Stimulated activated effector memory CD8-positive, alpha-beta T cell treated with anti-CD3 and anti-CD28 coated beads, Interleukin-12 subunit alpha, Interleukin-12 subunit beta, amount 100 ng/mL, for 72 hours (primary cell): ENCODE measurements around the gene FBXL13.
"Not testable (repeated sequence)": the region's sequence is repeated elsewhere in the genome, so short reads cannot be mapped to it uniquely, and the experiment has no call there.

ENCODE experiments used
- ATAC-seq: fragments of 150-1000 bp; cut with Tn5 transposase; 2 replicates; pipeline ENCODE4 v1.10.0; 2021
- DNase-seq, 2 donors: peaks; one replicate each; pipeline ENCODE4 v3.0.0; 2021 to 2022; ENCODE audit warnings: low spot score in 2 of 2
- H3K27ac Mint-ChIP-seq: one replicate; pipeline ENCODE4 v1.8.0; 2022; ENCODE audit warnings: mild to moderate bottlenecking, mixed read lengths
- H3K36me3 Mint-ChIP-seq: one replicate; pipeline ENCODE4 v1.8.0; 2022; ENCODE audit warnings: mild to moderate bottlenecking, mixed read lengths
- H3K4me1 Mint-ChIP-seq: one replicate; pipeline ENCODE4 v1.8.0; 2022; ENCODE audit warnings: mixed read lengths
- H3K4me3 Mint-ChIP-seq: one replicate; pipeline ENCODE4 v1.8.0; 2022; ENCODE audit warnings: mild to moderate bottlenecking, mixed read lengths
- H3K9me3 Mint-ChIP-seq: one replicate; pipeline ENCODE4 v1.8.0; 2022; ENCODE audit warnings: mixed read lengths

Gene FBXL13

DNA sequence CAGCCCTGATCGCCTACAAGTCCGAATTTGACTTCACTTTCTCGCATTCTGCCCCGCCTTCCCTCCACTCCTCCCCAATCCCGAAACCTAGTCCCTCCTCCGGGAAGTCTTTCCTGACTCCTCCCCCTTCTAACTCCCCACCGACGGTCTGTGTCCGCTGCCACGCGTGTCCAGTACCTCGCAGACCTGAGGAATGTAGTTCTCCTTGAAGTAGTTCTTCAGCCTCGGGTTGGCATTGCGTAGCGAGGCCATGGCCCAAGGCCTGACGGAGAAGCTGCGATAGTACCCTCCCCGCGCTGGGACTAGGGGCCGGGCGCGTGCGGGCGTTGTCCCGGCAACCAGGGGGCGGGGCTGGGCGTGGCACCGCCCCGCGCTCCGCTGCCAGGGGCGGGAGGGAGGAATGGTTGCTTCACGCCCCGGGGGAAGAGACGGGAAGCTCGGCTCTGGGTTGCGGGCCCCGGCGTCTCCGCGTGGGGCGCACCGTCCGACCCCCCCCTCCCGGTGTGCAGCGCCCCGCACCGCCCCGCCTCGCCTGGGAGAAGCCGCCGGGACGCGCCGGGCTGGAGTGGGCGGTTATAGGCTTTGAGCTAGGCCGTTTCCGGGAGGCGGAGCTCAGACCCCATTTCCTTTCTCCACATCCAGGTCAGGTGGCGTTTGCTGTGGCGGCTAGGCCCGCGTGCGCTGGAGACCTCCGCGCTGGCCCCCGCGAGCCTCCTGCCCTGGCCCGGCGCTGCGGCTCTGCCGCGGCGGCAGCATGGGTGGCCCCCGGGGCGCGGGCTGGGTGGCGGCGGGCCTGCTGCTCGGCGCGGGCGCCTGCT lies at the start of gene FBXL13, which contains the start of gene ARMC10:
Gene FBXL13, minus strand, starts transcription at position 278 of the 818 bp plus-strand sequence.
Gene ARMC10, plus strand, starts transcription at position 622 of the 818 bp plus-strand sequence. Its CDS starts 133 bp downstream, at position 755.
- Mint-ChIP-seq H3K9me3 (no peaks in the 10 kb centered on the region), H3K4me3 (peak within 1 kb of the TSS; percentile 86), H3K4me1 (peaks cover 30% of the 10 kb centered on the region), H3K27ac (peak within 1 kb of the TSS; percentile 96), H3K36me3 (peaks cover 15% of the 10 kb centered on the region)
- ATAC-seq (peak; percentile 89), DNase-seq (peak; percentile 88 to 95)

DNA sequence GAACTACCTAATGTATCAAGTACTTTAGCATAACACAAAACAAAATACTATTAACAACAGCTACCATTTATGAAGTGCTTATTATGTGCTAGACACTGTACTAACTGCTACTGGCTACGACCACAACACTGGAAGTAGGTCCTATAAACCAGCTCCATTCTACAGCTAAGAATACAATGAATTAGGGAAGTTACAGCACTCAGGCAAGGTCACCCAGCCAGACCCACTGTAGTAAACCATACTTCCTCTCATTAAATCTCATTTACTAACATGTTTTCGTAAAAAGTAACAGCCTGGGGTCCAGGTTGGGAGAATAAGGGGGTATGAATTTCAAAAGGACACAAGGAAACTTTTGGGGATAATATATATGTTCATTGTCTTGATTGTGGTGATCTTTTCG lies 48.9 kb upstream of the FBXL13 start:
- no peaks in the 10 kb centered on the region for H3K9me3 Mint-ChIP-seq
- H3K4me1 Mint-ChIP-seq = peaks cover 5% of the 10 kb centered on the region
- no peak overlapping the region for H3K4me3 Mint-ChIP-seq
- H3K27ac Mint-ChIP-seq = no peak overlapping the region
- DNase-seq (no peak), ATAC-seq (no peak)
- H3K36me3 Mint-ChIP-seq = peaks cover 44% of the 10 kb centered on the region

DNA sequence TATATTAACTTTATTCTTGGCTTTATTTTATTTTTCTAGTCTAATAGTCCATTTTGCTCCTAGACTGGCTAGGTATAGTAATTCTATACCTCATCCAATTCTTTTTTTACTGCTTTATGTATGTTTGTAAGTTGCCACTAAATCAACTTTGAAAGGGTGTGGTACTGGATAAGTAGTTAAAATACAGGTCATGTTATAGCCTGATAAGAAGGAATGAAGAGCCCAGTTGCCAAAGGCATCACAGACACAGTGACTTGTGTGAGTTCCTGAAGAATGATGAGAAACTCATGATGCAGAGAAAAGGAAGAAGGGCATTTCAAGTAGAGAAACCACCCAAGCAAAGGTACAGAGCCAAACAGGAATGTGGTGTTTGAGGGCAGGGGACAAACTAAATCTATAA lies 47.0 kb upstream of the FBXL13 start:
- peaks cover 31% of the 10 kb centered on the region for H3K36me3 Mint-ChIP-seq
- H3K27ac Mint-ChIP-seq = no peak overlapping the region

DNA sequence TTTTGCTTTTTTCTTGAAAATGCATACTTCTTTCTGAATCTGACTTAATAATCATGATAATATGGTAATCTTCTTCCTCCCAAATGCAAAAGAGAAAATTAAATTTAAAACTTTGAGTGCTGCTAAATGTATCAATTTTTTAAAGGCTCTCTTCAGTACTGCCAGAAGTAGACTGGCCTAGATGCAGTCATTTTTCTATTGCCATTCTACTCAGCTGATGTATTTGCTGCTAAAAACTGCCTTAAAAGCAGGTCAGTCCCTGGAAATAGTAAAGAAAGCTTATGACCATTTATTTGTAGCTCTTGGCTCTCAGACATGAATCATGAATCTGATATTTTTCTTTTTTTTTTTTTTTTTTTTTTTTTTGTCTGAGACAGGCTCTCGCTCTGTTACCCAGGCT lies 45.8 kb upstream of the FBXL13 start:
- H3K36me3 Mint-ChIP-seq = peaks cover 22% of the 10 kb centered on the region
- no peak overlapping the region for H3K27ac Mint-ChIP-seq

More for the DNA sequence above, 47.0 kb upstream of the FBXL13 start:
- DNase-seq = no peak
- H3K9me3 Mint-ChIP-seq = no peaks in the 10 kb centered on the region
- H3K4me1 Mint-ChIP-seq = peaks cover 5% of the 10 kb centered on the region
- no peak for ATAC-seq
- no peak overlapping the region for H3K4me3 Mint-ChIP-seq

DNA sequence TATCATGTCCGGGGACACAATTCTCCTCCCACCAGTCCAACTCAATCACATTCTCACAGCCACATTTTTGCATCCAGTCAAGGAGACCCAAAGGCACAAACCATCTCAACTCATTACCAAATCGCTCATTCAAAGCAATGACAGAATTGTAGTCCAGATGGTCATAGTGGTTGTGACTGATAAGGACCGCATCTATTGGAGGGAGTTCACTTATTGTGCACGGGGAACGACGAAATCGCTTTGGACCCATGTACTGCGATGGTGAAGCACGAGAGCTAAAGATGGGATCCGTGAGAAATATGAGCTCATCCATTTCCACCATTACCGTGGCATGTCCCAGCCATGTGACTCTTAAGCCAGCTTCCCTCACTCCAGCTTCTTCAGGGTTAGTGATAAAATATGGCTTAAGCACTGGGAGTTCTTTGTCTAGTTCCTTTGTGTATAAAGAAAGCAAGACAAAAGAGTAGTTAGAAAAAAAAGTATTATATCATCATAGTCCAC lies 45.2 kb upstream of the FBXL13 start:
- peaks cover 22% of the 10 kb centered on the region for H3K36me3 Mint-ChIP-seq
- peaks cover 5% of the 10 kb centered on the region for H3K4me1 Mint-ChIP-seq
- ATAC-seq = no peak
- no peak overlapping the region for H3K4me3 Mint-ChIP-seq
- no peak overlapping the region for H3K27ac Mint-ChIP-seq
- DNase-seq = no peak
- no peaks in the 10 kb centered on the region for H3K9me3 Mint-ChIP-seq

More for the DNA sequence above, 45.8 kb upstream of the FBXL13 start:
- DNase-seq = no peak
- no peak for ATAC-seq
- H3K9me3 Mint-ChIP-seq = no peaks in the 10 kb centered on the region
- no peak overlapping the region for H3K4me3 Mint-ChIP-seq
- peaks cover 5% of the 10 kb centered on the region for H3K4me1 Mint-ChIP-seq

GRCh38 chr7:103117465-103117864 lies 42.9 kb upstream of the FBXL13 start:
- Mint-ChIP-seq H3K27ac (no peak overlapping the region), H3K4me1 (no peaks in the 10 kb centered on the region), H3K36me3 (peaks cover 21% of the 10 kb centered on the region), H3K4me3 (no peak overlapping the region), H3K9me3 (no peaks in the 10 kb centered on the region)
- DNase-seq (no peak), ATAC-seq (no peak)

DNA sequence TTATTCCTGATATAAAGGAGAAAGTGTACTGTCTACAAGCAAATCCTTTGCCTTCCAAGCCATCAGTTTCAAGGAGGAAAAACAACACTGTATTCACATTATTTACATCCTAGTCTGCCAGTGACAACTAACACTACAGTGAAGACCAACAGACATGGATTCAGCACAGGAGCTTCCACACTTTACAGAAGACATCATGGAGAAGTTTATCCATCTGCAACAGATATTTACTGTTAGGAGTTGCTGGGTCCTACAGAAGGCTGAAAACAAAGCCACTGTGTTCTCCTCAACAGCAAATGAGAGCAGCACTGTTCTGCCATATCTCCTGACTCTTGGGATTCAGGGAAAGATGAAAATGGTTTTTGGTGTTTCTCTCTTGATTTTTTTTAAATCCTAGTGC lies 42.4 kb upstream of the FBXL13 start:
- ATAC-seq = no peak
- no peaks in the 10 kb centered on the region for H3K4me1 Mint-ChIP-seq
- H3K9me3 Mint-ChIP-seq = no peaks in the 10 kb centered on the region
- H3K4me3 Mint-ChIP-seq = no peak overlapping the region
- no peak for DNase-seq
- peaks cover 16% of the 10 kb centered on the region for H3K36me3 Mint-ChIP-seq
- no peak overlapping the region for H3K27ac Mint-ChIP-seq

GRCh38 chr7:103116511-103116910 lies 41.9 kb upstream of the FBXL13 start:
- peaks cover 16% of the 10 kb centered on the region for H3K36me3 Mint-ChIP-seq
- DNase-seq = no peak
- no peaks in the 10 kb centered on the region for H3K9me3 Mint-ChIP-seq
- H3K27ac Mint-ChIP-seq = no peak overlapping the region
- H3K4me3 Mint-ChIP-seq = no peak overlapping the region
- no peak for ATAC-seq
- no peaks in the 10 kb centered on the region for H3K4me1 Mint-ChIP-seq

- Mint-ChIP-seq H3K4me3 (no peak overlapping the region), H3K27ac (no peak overlapping the region), H3K4me1 (no peaks in the 10 kb centered on the region), H3K9me3 (no peaks in the 10 kb centered on the region), H3K36me3 (peaks cover 13% of the 10 kb centered on the region)
- ATAC-seq (no peak), DNase-seq (no peak)
Observed at GRCh38 chr7:103115771-103116170, 41.2 kb upstream of the FBXL13 start.

DNA sequence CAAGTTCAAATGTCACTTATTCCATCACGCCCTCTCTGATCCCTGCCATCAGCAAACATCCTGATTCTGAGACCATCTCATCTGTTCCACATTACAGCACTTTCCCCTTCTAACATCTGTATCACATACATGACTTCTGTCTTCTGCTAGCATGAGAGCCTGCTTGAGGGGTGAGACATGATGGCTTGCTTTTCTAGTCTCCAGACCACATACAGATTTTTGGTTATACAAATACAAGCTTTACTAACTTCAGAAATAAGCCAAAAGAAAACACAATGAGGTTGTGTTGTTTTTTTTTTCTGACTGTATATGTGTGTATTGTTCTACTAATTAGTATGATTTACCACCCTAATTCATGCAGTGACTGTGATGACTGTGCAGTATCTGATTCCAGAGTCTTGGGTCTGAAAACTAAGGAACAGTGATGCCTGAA lies 40.0 kb upstream of the FBXL13 start:
- ATAC-seq (no peak), DNase-seq (no peak)
- H3K9me3 Mint-ChIP-seq = peaks cover 2% of the 10 kb centered on the region
- H3K4me3 Mint-ChIP-seq = no peak overlapping the region
- H3K4me1 Mint-ChIP-seq = peaks cover 2% of the 10 kb centered on the region
- H3K36me3 Mint-ChIP-seq = peaks cover 4% of the 10 kb centered on the region
- H3K27ac Mint-ChIP-seq = peak overlapping the region; percentile 43

DNA sequence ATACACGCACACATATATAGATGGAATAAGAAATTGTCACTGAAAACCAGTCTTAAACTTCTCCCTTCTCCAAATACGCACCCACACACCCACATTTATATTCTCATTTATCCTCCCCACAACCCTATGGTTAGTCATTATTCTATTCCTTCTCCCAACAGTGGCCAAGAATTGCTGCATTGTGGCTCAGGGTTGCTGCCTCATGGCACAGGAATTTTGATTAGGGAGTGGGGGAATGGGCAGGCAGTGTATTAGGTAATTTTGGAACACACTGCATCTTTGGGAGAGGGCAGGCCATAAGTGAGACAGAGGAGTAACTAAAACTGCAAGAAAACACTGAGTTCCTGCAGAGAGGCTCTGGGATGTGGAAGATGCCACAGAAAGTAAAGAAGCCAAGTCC lies 38.6 kb upstream of the FBXL13 start:
- peaks cover 7% of the 10 kb centered on the region for H3K36me3 Mint-ChIP-seq

DNA sequence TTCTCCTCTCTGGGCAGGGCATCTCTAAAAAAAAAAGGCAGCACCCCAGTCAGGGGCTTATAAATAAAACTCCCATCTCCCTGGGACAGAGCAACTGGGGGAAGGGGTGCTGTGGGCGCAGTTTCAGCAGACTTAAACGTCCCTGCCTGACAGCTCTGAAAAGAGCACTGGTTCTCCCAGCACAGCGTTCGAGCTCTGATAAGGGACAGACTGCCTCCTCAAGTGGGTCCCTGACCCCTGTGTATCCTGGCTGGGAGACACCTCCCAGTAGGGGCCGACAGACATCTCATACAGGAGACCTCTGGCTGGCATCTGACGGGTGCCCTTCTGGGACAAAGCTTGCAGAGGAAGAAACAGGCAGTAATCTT lies 32.1 kb upstream of the FBXL13 start:
- not testable (repeated sequence) for H3K4me3 Mint-ChIP-seq, DNase-seq, ATAC-seq, H3K9me3 Mint-ChIP-seq, H3K27ac Mint-ChIP-seq
- H3K4me1 Mint-ChIP-seq = peaks cover 20% of the 10 kb centered on the region
- peaks cover 47% of the 10 kb centered on the region for H3K36me3 Mint-ChIP-seq

More for the DNA sequence above, 38.6 kb upstream of the FBXL13 start:
- Mint-ChIP-seq H3K4me3 (no peak overlapping the region), H3K4me1 (peaks cover 13% of the 10 kb centered on the region), H3K27ac (no peak overlapping the region), H3K9me3 (peaks cover 4% of the 10 kb centered on the region)
- ATAC-seq (no peak), DNase-seq (no peak)

DNA sequence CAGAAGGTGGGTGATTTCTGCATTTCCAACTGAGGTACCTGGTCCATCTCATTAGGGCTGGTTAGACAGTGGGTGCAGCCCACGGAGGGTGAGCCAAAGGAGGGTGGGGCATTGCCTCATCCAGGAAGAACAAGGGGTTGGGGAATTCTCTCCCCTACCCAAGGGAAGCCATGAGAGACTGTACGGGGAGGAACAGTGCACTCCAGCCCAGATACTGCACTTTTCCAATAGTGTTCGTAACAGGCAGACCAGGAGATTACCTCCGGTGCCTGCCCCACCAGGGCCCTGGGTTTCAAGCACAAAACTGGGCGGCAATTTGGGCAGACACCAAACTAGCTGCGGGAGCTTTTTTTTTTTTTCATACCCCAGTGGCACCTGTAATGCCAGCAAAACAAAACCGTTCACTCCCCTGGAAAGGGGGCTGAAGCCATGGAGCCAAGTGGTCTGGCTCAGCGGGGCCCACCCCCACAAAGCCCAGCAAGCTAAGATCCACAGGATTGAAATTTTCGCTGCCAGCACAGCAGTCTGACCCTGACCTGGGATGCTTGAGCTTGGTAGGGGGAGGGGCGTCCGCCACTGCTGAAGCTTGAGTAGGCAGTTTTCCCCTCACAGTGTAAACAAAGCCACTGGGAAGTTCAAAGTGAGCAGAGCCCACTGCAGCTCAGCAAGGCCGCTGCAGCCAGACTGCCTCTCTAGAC lies 31.6 kb upstream of the FBXL13 start:
- peaks cover 52% of the 10 kb centered on the region for H3K36me3 Mint-ChIP-seq
- no peak overlapping the region for H3K4me3 Mint-ChIP-seq
- ATAC-seq (no peak), DNase-seq (no peak)
- no peak overlapping the region for H3K27ac Mint-ChIP-seq
- peaks cover 20% of the 10 kb centered on the region for H3K4me1 Mint-ChIP-seq
- peaks cover 4% of the 10 kb centered on the region for H3K9me3 Mint-ChIP-seq

- DNase-seq (no peak), ATAC-seq (no peak)
- no peaks in the 10 kb centered on the region for H3K9me3 Mint-ChIP-seq
- H3K36me3 Mint-ChIP-seq = peaks cover 70% of the 10 kb centered on the region
- no peak overlapping the region for H3K27ac Mint-ChIP-seq
- H3K4me1 Mint-ChIP-seq = no peaks in the 10 kb centered on the region
- H3K4me3 Mint-ChIP-seq = no peak overlapping the region
Observed at GRCh38 chr7:103101543-103101942, 26.9 kb upstream of the FBXL13 start.

DNA sequence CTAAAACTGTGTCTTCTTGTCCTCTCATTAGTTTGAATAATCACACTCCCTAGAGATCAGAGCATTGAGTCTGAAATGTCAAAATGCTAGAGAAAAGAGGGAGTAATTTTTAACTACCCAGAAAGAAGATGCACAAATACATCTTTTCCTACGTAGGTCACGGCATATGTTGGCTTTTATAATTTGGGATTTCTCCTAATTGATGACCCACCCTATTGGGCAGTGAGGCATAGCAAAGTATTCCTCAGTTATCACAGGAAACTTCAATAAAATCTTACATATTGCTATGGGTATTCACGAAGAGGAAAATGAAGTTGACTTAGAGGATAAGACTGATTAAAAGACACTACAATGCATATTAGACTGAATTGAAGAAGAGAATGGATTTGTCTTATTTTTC lies 25.8 kb upstream of the FBXL13 start:
- H3K9me3 Mint-ChIP-seq = no peaks in the 10 kb centered on the region
- H3K27ac Mint-ChIP-seq = peak overlapping the region; percentile 1
- no peak for ATAC-seq

More for the DNA sequence above, 25.8 kb upstream of the FBXL13 start:
- H3K4me1 Mint-ChIP-seq = no peaks in the 10 kb centered on the region
- no peak for DNase-seq
- peaks cover 72% of the 10 kb centered on the region for H3K36me3 Mint-ChIP-seq
- no peak overlapping the region for H3K4me3 Mint-ChIP-seq
